Neural cell (in vitro differentiated cells): ENCODE data around the gene ANKIB1. TPM values are rescaled to one million over a fixed set of nuclear protein-coding genes. Genes with fewer than 3 reads are reported as not detected.

Experiments
- H2AFZ ChIP-seq: fragments of 200-600, 300-800 bp; sonication (generic), shearing (Covaris generic); 2 replicates; pipeline ENCODE4 v1.6.0; 2014; ENCODE audit warnings: low read depth, mild to moderate bottlenecking, antibody characterized with exemption, low read length, moderate library complexity
- H3F3A ChIP-seq: fragments of 200-600 bp; shearing (Covaris generic); 2 replicates; pipeline ENCODE4 v1.6.1; 2016; ENCODE audit warnings: mild to moderate bottlenecking, moderate library complexity, mixed read lengths, antibody characterized with exemption, low read length; ENCODE audit not compliant: insufficient read depth, poor library complexity, severe bottlenecking
- H3K27ac ChIP-seq: fragments of 200-600, 300-800 bp; sonication (generic), shearing (Covaris generic); 2 replicates; pipeline ENCODE4 v1.5.1; 2014; ENCODE audit warnings: mild to moderate bottlenecking, low read length, moderate library complexity
- H3K27me3 ChIP-seq: fragments of 300-800, 200-600 bp; sonication (generic), shearing (Covaris generic); 2 replicates; pipeline ENCODE4 v1.6.0; 2014; ENCODE audit warnings: mild to moderate bottlenecking, low read depth, low read length, moderate library complexity; ENCODE audit not compliant: insufficient read depth
- H3K36me3 ChIP-seq: fragments of 300-800, 200-600 bp; sonication (generic), shearing (Covaris generic); 2 replicates; pipeline ENCODE4 v1.5.1; 2014; ENCODE audit warnings: mild to moderate bottlenecking, antibody characterized with exemption, low read length, moderate library complexity; ENCODE audit not compliant: insufficient read depth
- H3K4me2 ChIP-seq: fragments of 300-800, 200-600 bp; sonication (generic), shearing (Covaris generic); 2 replicates; pipeline ENCODE4 v1.6.0; 2014; ENCODE audit warnings: mild to moderate bottlenecking, low read length
- H3K4me3 ChIP-seq: fragments of 300-800, 200-600 bp; sonication (generic), shearing (Covaris generic); 2 replicates; pipeline ENCODE4 v1.5.1; 2014; ENCODE audit warnings: mild to moderate bottlenecking, low read length, moderate library complexity
- H3K79me2 ChIP-seq: fragments of 200-600 bp; shearing (Covaris generic); replicated peaks from 2 replicates; pipeline ENCODE4 v1.6.0; 2014; ENCODE audit warnings: mild to moderate bottlenecking, low read length, moderate library complexity; ENCODE audit not compliant: insufficient read depth
- H3K9ac ChIP-seq: fragments of 300-800, 200-600 bp; sonication (generic), shearing (Covaris generic); 2 replicates; pipeline ENCODE4 v1.6.1; 2016; ENCODE audit warnings: mild to moderate bottlenecking, low read length, mixed read lengths
- H3K9me2 ChIP-seq: fragments of 200-600 bp; shearing (Covaris generic); 2 replicates; pipeline ENCODE4 v1.6.1; 2016; ENCODE audit warnings: mild to moderate bottlenecking, low read length, mixed read lengths; ENCODE audit not compliant: insufficient read depth
- H3K9me3 ChIP-seq: fragments of 200-600, 300-800 bp; sonication (generic), shearing (Covaris generic); 2 replicates; pipeline ENCODE4 v1.6.1; 2016; ENCODE audit warnings: mild to moderate bottlenecking, mixed run types, low read length, moderate library complexity, mixed read lengths
- H4K20me1 ChIP-seq: fragments of 200-600 bp; shearing (Covaris generic); 2 replicates; pipeline ENCODE4 v1.6.1; 2016; ENCODE audit warnings: mild to moderate bottlenecking, mixed run types; ENCODE audit not compliant: insufficient read depth
- EP300 ChIP-seq: fragments of 450-650 bp; conservative IDR thresholded peaks from 2 replicates; pipeline ENCODE4 v1.6.1; 2014; ENCODE audit warnings: antibody characterized with exemption, mild to moderate bottlenecking, moderate library complexity; ENCODE audit not compliant: poor library complexity, severe bottlenecking
- EZH2 ChIP-seq: fragments of 200-600, 300-800 bp; shearing (Covaris generic), sonication (generic); IDR thresholded peaks from 2 replicates; pipeline ENCODE4 v1.6.1; 2014; ENCODE audit warnings: antibody characterized with exemption, low read length, borderline replicate concordance, mild to moderate bottlenecking; ENCODE audit not compliant: insufficient read depth, poor library complexity, severe bottlenecking
- MXI1 ChIP-seq: fragments of 450-650 bp; conservative IDR thresholded peaks from 2 replicates; pipeline ENCODE4 v1.6.1; 2014; ENCODE audit warnings: antibody characterized with exemption, mild to moderate bottlenecking; ENCODE audit not compliant: poor library complexity, severe bottlenecking
- POLR2AphosphoS5 ChIP-seq: IDR thresholded peaks from 2 replicates; pipeline ENCODE4 v1.6.1; 2012
- RAD21 ChIP-seq: fragments of 450-650 bp; conservative IDR thresholded peaks from 2 replicates; pipeline ENCODE4 v1.6.1; 2014; ENCODE audit warnings: antibody characterized with exemption, mild to moderate bottlenecking, moderate library complexity
- SMC3 ChIP-seq: fragments of 450-650 bp; conservative IDR thresholded peaks from 2 replicates; pipeline ENCODE4 v1.6.1; 2014; ENCODE audit warnings: antibody characterized with exemption, mild to moderate bottlenecking, moderate library complexity; ENCODE audit not compliant: poor library complexity
- TAF1 ChIP-seq: IDR thresholded peaks from 2 replicates; pipeline ENCODE4 v1.6.1; 2012; ENCODE audit warnings: low read depth
- polyA plus RNA-seq: library from polyadenylated mRNA; depleted of rRNA; stranded (reverse); fragments of >200 nt; gene quantifications from 2 replicates; pipeline ENCODE4 v1.2.3, GENCODE V29; 2014
- TF ChIP-seq, protein P1 (sequence below): fragments of 450-650 bp; IDR thresholded peaks from 2 replicates; pipeline ENCODE4 v1.5.1; 2014; ENCODE audit warnings: antibody characterized with exemption, mild to moderate bottlenecking, moderate library complexity; ENCODE audit not compliant: poor library complexity, severe bottlenecking
- TF ChIP-seq, protein P2 (sequence below): IDR thresholded peaks from 2 replicates; pipeline ENCODE4 v1.6.1; 2012; ENCODE audit warnings: borderline replicate concordance

ANKIB1 gene
- polyA plus RNA-seq, 1 donor from 2014 or later, result 83.0 TPM

DNA sequence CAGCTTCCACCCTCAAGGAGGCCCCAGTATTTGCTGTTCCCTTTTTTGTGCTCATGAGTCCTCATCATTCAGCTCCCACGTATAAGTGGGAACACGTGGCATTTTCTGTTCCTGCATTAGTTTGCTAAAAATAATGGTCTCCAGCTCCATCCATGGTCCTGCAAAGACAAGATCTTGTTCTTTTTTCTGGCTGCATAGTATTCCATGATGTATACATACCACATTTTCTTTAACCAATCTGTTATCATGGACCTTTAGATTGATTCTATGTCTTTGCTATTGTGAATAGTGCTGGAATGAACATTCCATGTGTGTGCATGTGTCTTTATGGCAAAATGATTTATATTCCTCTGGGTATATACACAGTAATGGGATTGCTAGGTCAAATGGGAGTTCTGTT lies 17.0 kb upstream of the ANKIB1 start:
- TF ChIP-seq SMC3 (no peak), TAF1 (no peak), MXI1 (no peak), EZH2 (no peak), RAD21 (no peak), EP300 (no peak), POLR2AphosphoS5 (no peak)
- TF ChIP-seq, protein P1, sequence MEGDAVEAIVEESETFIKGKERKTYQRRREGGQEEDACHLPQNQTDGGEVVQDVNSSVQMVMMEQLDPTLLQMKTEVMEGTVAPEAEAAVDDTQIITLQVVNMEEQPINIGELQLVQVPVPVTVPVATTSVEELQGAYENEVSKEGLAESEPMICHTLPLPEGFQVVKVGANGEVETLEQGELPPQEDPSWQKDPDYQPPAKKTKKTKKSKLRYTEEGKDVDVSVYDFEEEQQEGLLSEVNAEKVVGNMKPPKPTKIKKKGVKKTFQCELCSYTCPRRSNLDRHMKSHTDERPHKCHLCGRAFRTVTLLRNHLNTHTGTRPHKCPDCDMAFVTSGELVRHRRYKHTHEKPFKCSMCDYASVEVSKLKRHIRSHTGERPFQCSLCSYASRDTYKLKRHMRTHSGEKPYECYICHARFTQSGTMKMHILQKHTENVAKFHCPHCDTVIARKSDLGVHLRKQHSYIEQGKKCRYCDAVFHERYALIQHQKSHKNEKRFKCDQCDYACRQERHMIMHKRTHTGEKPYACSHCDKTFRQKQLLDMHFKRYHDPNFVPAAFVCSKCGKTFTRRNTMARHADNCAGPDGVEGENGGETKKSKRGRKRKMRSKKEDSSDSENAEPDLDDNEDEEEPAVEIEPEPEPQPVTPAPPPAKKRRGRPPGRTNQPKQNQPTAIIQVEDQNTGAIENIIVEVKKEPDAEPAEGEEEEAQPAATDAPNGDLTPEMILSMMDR, result no peak
- TF ChIP-seq, protein P2, sequence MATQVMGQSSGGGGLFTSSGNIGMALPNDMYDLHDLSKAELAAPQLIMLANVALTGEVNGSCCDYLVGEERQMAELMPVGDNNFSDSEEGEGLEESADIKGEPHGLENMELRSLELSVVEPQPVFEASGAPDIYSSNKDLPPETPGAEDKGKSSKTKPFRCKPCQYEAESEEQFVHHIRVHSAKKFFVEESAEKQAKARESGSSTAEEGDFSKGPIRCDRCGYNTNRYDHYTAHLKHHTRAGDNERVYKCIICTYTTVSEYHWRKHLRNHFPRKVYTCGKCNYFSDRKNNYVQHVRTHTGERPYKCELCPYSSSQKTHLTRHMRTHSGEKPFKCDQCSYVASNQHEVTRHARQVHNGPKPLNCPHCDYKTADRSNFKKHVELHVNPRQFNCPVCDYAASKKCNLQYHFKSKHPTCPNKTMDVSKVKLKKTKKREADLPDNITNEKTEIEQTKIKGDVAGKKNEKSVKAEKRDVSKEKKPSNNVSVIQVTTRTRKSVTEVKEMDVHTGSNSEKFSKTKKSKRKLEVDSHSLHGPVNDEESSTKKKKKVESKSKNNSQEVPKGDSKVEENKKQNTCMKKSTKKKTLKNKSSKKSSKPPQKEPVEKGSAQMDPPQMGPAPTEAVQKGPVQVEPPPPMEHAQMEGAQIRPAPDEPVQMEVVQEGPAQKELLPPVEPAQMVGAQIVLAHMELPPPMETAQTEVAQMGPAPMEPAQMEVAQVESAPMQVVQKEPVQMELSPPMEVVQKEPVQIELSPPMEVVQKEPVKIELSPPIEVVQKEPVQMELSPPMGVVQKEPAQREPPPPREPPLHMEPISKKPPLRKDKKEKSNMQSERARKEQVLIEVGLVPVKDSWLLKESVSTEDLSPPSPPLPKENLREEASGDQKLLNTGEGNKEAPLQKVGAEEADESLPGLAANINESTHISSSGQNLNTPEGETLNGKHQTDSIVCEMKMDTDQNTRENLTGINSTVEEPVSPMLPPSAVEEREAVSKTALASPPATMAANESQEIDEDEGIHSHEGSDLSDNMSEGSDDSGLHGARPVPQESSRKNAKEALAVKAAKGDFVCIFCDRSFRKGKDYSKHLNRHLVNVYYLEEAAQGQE, result no peak
- Histone ChIP-seq H3K4me2 (no peak overlapping the region), H4K20me1 (no peaks in the 10 kb centered on the region), H3K4me3 (no peak overlapping the region), H3K9me2 (no peaks in the 10 kb centered on the region), H3K27me3 (no peaks in the 10 kb centered on the region), H3K9ac (no peak overlapping the region), H3F3A (no peaks in the 10 kb centered on the region), H3K9me3 (no peaks in the 10 kb centered on the region), H3K36me3 (no peaks in the 10 kb centered on the region), H3K27ac (no peak overlapping the region), H2AFZ (no peak overlapping the region), H3K79me2 (no peaks in the 10 kb centered on the region)

DNA sequence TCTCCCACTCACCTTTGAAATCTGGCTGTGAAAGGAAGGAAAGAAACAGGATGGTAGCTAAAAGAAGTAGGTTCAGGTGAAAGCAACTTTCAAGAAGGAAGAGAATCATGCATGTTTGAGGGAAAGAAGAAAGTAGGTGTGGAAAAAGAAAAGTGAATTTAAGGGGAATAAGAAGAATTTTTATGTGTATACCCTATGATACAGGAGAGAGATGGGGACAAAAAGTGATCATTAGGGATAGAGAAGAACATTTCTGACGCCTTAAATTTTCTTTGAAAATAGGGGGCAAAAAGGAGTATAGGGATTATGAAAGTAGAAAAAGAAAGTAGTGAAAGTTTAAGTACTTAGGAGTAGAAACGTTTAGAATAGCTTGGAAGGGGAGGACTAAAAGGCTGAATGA lies 15.2 kb upstream of the ANKIB1 start:
- TF ChIP-seq, protein P1, result no peak
- TF ChIP-seq MXI1 (no peak), EP300 (no peak), SMC3 (no peak), RAD21 (no peak)
- TF ChIP-seq, protein P2, result no peak
- no peaks in the 10 kb centered on the region for H3K36me3 ChIP-seq
- no peaks in the 10 kb centered on the region for H3F3A ChIP-seq
- no peaks in the 10 kb centered on the region for H3K9me2 ChIP-seq
- H3K27ac ChIP-seq, result no peak overlapping the region
- H3K79me2 ChIP-seq, result no peaks in the 10 kb centered on the region
- H3K9me3 ChIP-seq, result no peaks in the 10 kb centered on the region
- H3K27me3 ChIP-seq, result no peaks in the 10 kb centered on the region
- H3K4me2 ChIP-seq, result no peak overlapping the region
- no peak overlapping the region for H3K9ac ChIP-seq
- no peaks in the 10 kb centered on the region for H4K20me1 ChIP-seq
- H2AFZ ChIP-seq, result no peak overlapping the region
- no peak overlapping the region for H3K4me3 ChIP-seq
